ENCODE results near the gene PPP2R5A.

The PPP2R5A gene

DNA sequence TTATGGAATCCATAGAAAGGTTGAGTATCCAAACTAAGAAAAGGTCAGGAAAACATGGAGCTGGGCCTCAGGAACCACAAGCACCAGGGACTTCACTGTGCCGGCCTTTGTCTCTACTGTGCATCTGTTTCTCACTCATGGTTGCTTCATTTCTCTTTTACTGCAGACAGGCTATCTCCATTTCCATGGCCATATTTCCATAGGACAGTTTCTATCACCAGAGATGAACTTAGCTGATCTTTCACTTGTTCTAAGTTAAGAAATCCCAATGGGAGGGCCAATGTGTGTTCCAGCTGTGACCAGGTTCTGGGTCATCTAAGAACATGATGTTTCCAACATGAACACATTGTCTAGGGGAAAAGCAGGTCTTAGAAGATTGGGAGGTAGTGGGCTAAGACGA lies 43.7 kb upstream of the PPP2R5A start:
- Histone ChIP-seq H3K36me3 (no peaks in the 10 kb centered on the region), H3K27ac (no peak overlapping the region), H3K4me3 (ENCODE audit: low read depth, low read length) (no peak overlapping the region), H3K9me3 (ENCODE audit: severe bottlenecking) (no peaks in the 10 kb centered on the region), H3K27me3 (ENCODE audit: insufficient read depth, low read depth, severe bottlenecking) (no peaks in the 10 kb centered on the region)
- TF ChIP-seq, protein P1, sequence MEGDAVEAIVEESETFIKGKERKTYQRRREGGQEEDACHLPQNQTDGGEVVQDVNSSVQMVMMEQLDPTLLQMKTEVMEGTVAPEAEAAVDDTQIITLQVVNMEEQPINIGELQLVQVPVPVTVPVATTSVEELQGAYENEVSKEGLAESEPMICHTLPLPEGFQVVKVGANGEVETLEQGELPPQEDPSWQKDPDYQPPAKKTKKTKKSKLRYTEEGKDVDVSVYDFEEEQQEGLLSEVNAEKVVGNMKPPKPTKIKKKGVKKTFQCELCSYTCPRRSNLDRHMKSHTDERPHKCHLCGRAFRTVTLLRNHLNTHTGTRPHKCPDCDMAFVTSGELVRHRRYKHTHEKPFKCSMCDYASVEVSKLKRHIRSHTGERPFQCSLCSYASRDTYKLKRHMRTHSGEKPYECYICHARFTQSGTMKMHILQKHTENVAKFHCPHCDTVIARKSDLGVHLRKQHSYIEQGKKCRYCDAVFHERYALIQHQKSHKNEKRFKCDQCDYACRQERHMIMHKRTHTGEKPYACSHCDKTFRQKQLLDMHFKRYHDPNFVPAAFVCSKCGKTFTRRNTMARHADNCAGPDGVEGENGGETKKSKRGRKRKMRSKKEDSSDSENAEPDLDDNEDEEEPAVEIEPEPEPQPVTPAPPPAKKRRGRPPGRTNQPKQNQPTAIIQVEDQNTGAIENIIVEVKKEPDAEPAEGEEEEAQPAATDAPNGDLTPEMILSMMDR (IDR thresholded peaks at IDR 0.05; ENCODE audit: low read depth, low read length): no peak
- DNase-seq: no peak

DNA sequence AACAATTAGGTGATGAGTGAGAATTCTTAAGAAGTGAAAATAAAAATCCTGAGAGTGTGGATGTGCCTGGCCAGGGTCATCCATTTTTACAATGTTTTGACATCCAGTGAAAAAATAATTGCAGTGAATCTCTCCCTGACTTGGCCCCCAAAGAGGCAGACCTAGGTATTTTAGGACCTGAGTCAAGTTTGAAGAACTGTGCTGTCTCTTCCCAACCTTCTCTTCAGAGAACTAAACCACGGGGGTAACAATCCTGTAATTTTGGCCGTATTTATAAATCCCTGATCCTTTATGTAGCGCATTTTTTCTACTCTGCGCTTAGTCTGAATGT lies 43.3 kb upstream of the PPP2R5A start:
- TF ChIP-seq, protein P1 (IDR thresholded peaks at IDR 0.05; ENCODE audit: low read depth, low read length): no peak

DNA sequence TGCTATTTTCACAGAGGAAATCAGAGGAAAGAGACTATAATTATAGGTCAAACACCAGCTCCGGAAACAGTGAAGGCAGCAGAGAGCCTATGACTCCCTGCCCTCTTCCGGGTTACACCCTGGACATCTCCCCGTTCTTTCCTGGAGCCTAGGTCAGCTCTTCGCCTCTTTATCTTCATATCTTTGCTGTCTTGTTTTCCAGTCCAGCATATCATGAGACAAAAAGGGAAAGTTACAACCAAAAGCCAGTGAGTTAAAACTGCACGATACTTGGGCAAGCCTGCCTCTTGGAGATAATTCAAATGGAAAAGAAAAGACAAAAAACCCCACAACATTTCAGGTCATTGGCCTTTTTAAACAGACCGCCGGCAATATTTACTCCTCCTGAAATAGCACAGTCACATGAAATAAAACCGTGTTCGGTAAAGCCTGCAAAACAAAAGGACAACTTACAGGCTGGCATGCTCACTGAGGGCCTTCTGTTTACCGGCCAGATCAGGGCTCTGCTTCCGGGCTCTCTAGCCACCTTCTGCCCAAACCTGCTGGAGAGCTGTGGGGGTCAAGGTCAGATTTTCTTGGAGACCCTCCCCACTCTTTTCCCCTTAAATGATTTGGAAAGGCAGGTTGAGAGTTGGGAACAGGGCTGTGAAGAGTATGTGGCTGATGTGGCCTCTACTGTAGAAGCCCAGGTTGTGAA lies 42.8 kb upstream of the PPP2R5A start:
- H3K4me3 ChIP-seq (ENCODE audit: low read depth, low read length): no peak overlapping the region
- TF ChIP-seq, protein P1 (IDR thresholded peaks at IDR 0.05; ENCODE audit: low read depth, low read length): no peak
- DNase-seq: no peak
- no peaks in the 10 kb centered on the region for H3K27me3 ChIP-seq (ENCODE audit: insufficient read depth, low read depth, severe bottlenecking)
- H3K27ac ChIP-seq: no peak overlapping the region
- H3K36me3 ChIP-seq: no peaks in the 10 kb centered on the region
- H3K9me3 ChIP-seq (ENCODE audit: severe bottlenecking): no peaks in the 10 kb centered on the region

More for the DNA sequence above, 43.3 kb upstream of the PPP2R5A start:
- no peak overlapping the region for H3K27ac ChIP-seq
- H3K9me3 ChIP-seq (ENCODE audit: severe bottlenecking): no peaks in the 10 kb centered on the region
- no peak for DNase-seq
- H3K36me3 ChIP-seq: no peaks in the 10 kb centered on the region
- no peak overlapping the region for H3K4me3 ChIP-seq (ENCODE audit: low read depth, low read length)
- H3K27me3 ChIP-seq (ENCODE audit: insufficient read depth, low read depth, severe bottlenecking): no peaks in the 10 kb centered on the region

DNA sequence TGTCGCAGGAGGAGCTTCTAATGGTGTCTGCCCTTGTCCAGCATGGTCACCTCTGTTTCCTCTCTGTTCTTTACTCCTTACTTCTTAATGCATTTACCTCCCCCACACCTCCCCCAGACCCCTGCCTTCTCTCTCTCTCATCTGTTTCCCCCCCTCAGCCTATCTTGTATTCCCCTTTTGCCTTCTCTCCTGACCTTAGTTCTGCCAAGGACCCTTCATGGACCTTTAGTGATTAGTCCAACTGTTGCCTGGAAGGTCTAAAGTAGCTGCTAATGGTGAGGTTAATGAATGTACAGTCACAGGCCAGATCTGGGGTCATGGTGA lies 42.3 kb upstream of the PPP2R5A start:
- Histone ChIP-seq H3K9me3 (ENCODE audit: severe bottlenecking) (no peaks in the 10 kb centered on the region), H3K4me3 (ENCODE audit: low read depth, low read length) (no peak overlapping the region), H3K36me3 (no peaks in the 10 kb centered on the region), H3K27ac (no peak overlapping the region), H3K27me3 (ENCODE audit: insufficient read depth, low read depth, severe bottlenecking) (no peaks in the 10 kb centered on the region)
- DNase-seq: no peak
- TF ChIP-seq, protein P1 (IDR thresholded peaks at IDR 0.05; ENCODE audit: low read depth, low read length): no peak

DNA sequence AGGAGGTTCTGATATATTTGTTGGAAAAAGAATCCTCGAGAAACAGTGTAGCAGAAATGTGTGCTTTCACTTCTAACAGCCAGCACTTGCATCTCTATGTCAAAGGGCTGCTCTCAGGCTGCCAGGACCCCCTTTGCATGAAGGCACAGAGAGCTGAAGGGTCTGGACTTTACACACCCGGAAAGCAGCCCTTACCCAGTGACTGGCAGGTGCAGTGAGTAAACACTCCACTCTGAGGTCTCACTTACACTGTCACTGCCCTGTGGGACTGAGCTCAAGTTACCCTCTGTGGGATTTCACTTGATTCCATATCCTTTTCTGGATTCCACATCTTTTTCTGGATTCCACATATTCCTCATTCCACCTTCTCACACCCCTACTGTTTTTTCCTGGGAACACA lies 40.8 kb upstream of the PPP2R5A start:
- H3K4me3 ChIP-seq (ENCODE audit: low read depth, low read length): no peak overlapping the region
- no peak overlapping the region for H3K27ac ChIP-seq
- no peaks in the 10 kb centered on the region for H3K9me3 ChIP-seq (ENCODE audit: severe bottlenecking)
- no peaks in the 10 kb centered on the region for H3K36me3 ChIP-seq
- no peak for DNase-seq
- TF ChIP-seq, protein P1 (IDR thresholded peaks at IDR 0.05; ENCODE audit: low read depth, low read length): no peak
- no peaks in the 10 kb centered on the region for H3K27me3 ChIP-seq (ENCODE audit: insufficient read depth, low read depth, severe bottlenecking)

DNA sequence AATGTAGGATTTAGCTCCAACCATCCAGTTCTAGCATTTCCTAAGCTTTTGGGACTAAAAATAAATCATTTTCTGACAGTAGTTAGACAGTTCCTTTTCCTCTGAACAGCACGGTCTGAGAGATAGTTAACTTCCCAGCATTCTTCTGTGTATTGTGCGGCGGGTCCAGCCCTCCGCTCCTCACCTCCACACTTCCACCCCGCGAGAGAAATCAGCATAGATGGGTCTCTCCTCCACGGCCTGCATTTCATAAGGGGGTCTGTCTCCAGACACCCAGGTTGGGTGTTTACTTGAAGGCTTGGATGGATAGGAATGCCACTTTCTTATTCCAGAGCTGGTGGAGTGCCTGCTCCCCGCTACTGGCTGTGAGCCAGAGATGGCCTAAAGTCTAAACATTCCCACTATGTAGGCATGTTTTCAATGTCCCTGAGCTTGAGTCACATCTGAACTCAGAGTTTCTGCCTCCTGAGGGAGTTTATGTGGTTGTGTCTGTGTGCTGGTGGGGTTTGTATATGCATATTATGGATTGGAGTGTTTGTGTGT lies 38.0 kb upstream of the PPP2R5A start:
- TF ChIP-seq, protein P1 (IDR thresholded peaks at IDR 0.05; ENCODE audit: low read depth, low read length): no peak
- H3K9me3 ChIP-seq (ENCODE audit: severe bottlenecking): no peaks in the 10 kb centered on the region
- no peak for DNase-seq
- no peaks in the 10 kb centered on the region for H3K27me3 ChIP-seq (ENCODE audit: insufficient read depth, low read depth, severe bottlenecking)
- no peak overlapping the region for H3K27ac ChIP-seq
- H3K4me3 ChIP-seq (ENCODE audit: low read depth, low read length): no peak overlapping the region
- no peaks in the 10 kb centered on the region for H3K36me3 ChIP-seq

Measured in WERI-Rb-1 (cell line).